Astrocyte of the cerebellum (primary cell): Measurements from ENCODE around the gene ZNF492.

Experiments
- DNase-seq: peaks from one replicate; pipeline ENCODE4 v3.0.0-alpha.2; 2011; ENCODE audit warnings: low read depth
- H3K4me3 ChIP-seq: 2 replicates; pipeline ENCODE4 v1.5.1; 2011; ENCODE audit warnings: mild to moderate bottlenecking, low read depth, low read length, moderate library complexity
- in situ Hi-C: cut with HindIII; loops from 2 replicates; pipeline ENCODE4 v1.10.0; 2017; ENCODE audit warnings: low sequenced_read_pairs
- TF ChIP-seq, protein P1 (sequence below): IDR thresholded peaks from 2 replicates; pipeline ENCODE4 v1.5.1; 2012; ENCODE audit warnings: low read length, low read depth, moderate library complexity, mild to moderate bottlenecking; ENCODE audit errors: missing control alignments

ZNF492 gene

DNA sequence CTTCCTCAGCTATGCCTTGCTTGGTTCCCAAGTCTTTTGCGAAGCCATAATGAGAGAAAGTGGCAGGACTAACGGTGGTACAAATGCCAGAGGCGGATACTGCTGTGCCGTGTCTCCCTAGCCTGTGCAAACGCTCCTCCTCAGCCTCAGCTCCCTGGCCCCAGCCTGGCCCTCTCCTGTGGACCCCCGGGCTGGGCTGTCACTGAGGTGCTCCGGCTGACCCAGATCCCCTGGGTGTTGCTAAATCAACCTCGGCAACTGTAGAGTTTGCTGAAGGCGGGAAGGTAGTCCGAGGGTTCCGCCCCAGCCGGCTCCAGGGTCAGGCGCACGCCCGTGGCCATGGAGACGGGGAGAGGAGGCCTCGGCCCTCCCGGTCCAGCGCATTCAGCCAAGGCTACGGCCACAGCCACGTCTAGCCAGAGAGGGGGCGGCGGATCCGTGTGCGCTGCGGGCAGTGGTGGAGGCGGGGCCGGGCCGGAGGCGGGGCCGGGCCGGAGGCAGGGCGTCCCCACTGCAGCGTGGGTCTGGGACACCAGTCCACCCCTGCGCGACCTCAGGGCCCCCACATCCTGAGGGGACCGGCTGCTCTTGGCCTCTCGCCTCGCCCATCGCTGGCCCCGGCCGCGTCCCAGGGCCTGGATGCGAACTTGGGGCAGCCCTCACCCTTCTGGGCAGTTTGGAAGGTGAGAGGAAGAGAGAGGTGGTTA, 16.4 kb upstream of the ZNF492 start:
- in situ Hi-C loops: no loop called here
- H3K4me3 ChIP-seq: no peak overlapping the region
- TF ChIP-seq, protein P1, sequence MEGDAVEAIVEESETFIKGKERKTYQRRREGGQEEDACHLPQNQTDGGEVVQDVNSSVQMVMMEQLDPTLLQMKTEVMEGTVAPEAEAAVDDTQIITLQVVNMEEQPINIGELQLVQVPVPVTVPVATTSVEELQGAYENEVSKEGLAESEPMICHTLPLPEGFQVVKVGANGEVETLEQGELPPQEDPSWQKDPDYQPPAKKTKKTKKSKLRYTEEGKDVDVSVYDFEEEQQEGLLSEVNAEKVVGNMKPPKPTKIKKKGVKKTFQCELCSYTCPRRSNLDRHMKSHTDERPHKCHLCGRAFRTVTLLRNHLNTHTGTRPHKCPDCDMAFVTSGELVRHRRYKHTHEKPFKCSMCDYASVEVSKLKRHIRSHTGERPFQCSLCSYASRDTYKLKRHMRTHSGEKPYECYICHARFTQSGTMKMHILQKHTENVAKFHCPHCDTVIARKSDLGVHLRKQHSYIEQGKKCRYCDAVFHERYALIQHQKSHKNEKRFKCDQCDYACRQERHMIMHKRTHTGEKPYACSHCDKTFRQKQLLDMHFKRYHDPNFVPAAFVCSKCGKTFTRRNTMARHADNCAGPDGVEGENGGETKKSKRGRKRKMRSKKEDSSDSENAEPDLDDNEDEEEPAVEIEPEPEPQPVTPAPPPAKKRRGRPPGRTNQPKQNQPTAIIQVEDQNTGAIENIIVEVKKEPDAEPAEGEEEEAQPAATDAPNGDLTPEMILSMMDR: no peak
- no peak for DNase-seq

DNA sequence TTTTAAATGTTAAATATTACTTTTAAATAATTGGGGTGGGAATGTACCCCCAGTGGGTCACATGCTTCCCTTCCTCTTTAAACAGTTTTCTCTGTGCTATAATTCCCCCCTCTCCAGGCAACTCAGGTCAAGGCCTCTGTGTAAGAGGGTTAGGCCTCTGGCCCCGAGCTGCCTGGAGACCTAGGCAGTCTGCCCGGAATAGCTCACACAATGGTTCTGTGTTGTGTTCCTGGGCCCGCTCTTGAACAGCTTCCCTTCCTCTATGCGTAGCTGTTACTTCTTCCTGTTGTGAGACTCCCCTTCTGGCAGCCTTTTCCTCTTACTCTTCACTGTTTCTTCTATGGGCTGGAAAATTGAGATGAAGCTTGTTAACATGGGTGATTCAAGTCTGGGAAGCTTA, 14.8 kb upstream of the ZNF492 start:
- no peak overlapping the region for H3K4me3 ChIP-seq
- in situ Hi-C loops: no loop called here
- DNase-seq: no peak
- TF ChIP-seq, protein P1: no peak

DNA sequence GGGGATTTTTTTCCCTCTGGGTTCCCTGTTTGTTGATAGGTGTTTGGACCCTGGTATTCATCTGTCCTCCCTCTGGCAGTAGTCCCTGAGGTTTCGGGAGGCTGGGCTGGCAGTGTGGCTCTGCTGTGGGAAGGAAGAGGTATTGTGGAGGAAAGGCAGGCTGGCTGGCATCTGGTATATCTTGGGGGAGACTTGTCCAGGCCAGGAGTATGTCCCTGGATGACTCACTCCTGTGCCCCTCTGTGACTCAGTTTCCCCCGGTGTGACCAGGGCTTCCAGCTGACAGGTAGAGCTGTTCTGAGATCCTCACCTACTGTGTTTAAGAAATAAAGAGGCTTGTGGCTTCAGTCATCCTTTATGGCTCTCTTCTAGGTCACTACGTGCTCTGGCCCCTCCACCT, 14.2 kb upstream of the ZNF492 start:
- no peak for DNase-seq
- no peak overlapping the region for H3K4me3 ChIP-seq
- TF ChIP-seq, protein P1: no peak
- in situ Hi-C loops: no loop called here

DNA sequence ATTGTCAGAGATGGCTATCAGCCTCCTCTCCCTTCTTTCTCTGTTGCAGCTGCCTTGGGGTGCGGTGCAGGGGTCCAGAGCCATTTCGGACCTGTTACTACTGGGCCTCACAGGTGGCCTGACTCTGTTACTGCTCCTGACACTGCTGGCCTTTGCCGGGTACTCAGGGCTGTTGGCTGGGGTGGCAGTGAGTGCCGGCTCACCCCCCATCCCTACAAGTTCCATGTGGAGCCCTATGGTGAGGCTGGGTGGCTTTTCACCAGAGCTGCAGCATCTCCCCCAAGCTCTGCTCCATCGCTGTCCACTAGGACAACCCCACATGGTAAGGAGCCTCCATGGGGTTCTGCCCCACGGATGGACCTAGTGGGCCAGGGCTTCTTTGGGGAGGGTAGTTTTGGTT, 13.7 kb upstream of the ZNF492 start:
- DNase-seq: no peak
- in situ Hi-C loops: no loop called here
- no peak overlapping the region for H3K4me3 ChIP-seq
- TF ChIP-seq, protein P1: no peak

DNA sequence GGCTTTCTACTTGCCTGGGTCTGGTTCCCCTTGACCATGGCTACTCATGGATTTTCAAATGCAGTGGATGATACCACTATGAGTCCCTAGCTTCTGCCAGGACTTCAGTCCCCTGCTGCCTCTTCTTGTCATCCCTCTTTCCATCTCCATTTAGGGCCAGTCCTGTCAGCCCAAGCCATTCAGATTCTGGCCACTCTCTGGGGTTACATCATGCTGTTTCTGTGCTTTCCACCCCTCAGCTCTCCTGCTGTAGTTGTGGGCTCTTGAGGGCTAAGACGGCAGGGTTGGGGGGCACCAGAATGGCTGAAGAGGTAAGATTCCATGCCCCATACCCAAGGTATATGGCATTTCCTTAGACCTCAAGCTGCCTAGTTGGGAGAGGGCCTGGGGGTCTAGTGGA, 13.2 kb upstream of the ZNF492 start:
- in situ Hi-C loops: no loop called here
- TF ChIP-seq, protein P1: no peak
- no peak overlapping the region for H3K4me3 ChIP-seq
- DNase-seq: no peak

DNA sequence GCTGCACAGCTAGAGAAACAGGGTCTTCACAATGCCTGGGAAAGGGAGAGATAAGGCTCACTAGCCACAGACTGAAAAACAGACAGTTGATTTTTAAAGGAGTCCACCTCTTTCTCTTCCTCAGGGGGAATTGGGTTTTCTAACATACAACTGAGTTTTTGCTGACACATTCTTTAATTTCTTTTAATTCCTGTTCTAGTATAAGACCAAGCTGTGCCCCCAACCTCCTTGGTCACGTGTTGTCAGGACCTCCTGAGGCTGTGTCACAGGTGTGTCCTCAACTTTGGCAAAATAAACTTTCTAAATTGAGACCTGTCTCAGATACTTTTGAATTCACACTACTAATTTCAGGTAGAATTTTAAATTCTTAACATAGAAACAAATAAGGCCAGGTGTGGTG, 12.1 kb upstream of the ZNF492 start:
- in situ Hi-C loops: no loop called here
- H3K4me3 ChIP-seq: no peak overlapping the region
- TF ChIP-seq, protein P1: no peak
- DNase-seq: no peak
